ENCODE results near the gene LRRC27.

LRRC27 gene

DNA sequence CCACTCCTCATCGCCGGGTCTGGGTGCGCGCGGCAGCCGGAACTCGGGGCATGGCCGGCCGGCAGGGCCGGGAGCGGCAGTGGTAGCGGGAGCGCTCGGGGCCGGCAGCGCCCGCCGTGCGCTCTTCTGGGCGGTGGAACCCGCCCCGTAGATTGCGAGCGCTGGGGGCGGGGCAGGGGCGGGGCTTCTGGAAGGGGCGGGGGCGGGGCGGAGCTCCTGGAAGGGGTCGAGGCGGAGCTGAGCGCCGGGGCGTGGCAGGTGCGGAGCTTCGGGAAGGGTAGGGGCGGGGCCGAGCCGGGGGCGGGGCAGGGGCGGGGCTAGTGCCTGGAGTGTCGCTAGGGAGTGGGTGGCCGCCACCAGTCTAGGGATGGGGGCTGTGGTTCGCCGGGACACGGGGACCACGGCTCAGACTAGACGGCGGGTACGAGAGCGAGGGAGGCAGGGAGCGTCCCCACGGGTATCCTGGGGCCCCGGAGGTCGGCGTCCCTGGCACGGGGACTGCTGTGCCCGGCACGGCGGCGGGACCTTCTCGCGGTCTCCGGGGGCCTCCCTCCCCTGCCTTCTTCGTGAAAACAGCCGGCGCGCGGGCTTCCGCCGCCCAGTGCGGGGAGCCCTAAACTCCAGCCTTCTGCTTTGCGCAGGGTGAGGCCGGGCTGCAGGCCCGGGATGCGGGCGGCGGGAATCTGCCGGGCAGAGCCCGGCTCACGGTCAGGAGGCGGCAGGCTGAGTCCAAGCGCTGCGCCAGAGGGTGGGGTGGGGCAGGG is 24.0 kb upstream of the LRRC27 start, which contains the start of gene STK32C:
Gene STK32C, minus strand, starts transcription at position 128 of the 764 bp plus-strand sequence. Its CDS starts 117 bp downstream, at position 11.
- WGBS (ENCODE audit: insufficient coverage): under 1% methylated on average over 52 of the region's 84 CpGs
- Histone ChIP-seq H3K9me3 (ENCODE audit: control extremely low read depth in 1 of 5, control insufficient read depth in 4 of 5, insufficient read depth in 2 of 5, low read depth in 1 of 5, low read length in 4 of 5) (no peaks in the 10 kb centered on the region), H3K27ac (ENCODE audit: insufficient read depth in 1 of 2, low read depth in 1 of 2, low read length in 2 of 2, poor library complexity in 1 of 2, severe bottlenecking in 2 of 2) (no peak within 1 kb of the TSS), H3K4me1 (ENCODE audit: control extremely low read depth in 1 of 4, control insufficient read depth in 4 of 4, insufficient read depth in 4 of 4, low read length in 3 of 4) (peaks cover 0 to 21% (median 20%) of the 10 kb centered on the region in 4 experiments), H3K27me3 (replicated peaks in 2 of 5; ENCODE audit: control insufficient read depth in 4 of 5, insufficient read depth in 5 of 5, low read length in 4 of 5) (peaks cover 0 to 16% (median 0%) of the 10 kb centered on the region in 5 experiments), H3K4me3 (ENCODE audit: control insufficient read depth in 1 of 7, extremely low read depth in 1 of 7, insufficient read depth in 4 of 7, low read depth in 2 of 7, low read length in 6 of 7) (peak within 1 kb of the TSS; percentile 58 to 85 (median 69)), H3K36me3 (ENCODE audit: control insufficient read depth in 4 of 4, insufficient read depth in 4 of 4, low read length in 3 of 4) (no peaks in the 10 kb centered on the region)
- CTCF ChIA-PET: no interaction called here
- DNase-seq: peak; percentile 86 to 91 (median 90)
- POLR2A ChIA-PET: no interaction called here

DNA sequence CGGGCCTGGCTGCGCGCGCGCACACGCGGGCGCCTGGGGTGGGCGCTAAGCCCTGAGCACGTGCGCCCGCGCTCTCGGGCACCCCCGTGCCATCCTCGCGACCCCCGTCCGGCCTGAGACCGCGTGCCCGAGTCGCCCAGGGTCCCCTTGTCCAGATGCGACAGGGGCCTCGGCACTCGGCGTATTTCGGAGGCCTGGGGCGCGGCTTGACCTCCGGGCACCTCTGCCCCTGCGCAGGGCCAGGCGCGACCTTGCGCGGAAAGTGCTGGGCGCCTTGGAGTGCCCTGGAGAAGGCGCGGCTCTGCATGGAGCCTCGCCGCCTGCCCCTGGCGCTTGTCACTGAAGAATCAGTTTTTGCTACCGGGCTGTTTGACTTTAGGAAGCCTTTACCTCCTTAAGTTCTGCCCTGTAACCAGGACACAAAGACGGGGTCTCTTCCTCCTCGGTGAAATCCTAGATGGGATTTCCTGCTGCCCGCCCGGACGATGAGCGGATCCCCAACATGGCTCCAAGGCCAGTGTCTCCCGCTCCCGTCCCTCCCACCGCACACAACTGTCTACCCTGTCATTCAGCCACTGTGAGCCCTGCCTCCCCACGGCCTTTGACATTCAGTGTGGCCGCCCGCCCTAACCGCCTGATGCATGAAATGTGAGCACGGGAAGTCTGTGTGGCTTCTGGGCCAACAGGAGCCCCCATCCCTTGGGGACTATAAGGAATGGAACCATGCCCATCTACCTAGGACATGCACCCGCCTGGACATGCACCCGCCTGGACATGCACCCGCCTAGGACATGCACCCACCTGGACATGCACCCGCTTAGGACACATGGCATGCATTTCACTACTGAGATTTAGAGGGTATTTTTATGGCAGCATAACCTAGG is 23.2 kb upstream of the LRRC27 start:
- Histone ChIP-seq H3K4me3 (ENCODE audit: control insufficient read depth in 1 of 7, extremely low read depth in 1 of 7, insufficient read depth in 4 of 7, low read depth in 2 of 7, low read length in 6 of 7) (peak overlapping the region; percentile 5 to 85 (median 69)), H3K9me3 (ENCODE audit: control extremely low read depth in 1 of 5, control insufficient read depth in 4 of 5, insufficient read depth in 2 of 5, low read depth in 1 of 5, low read length in 4 of 5) (peaks cover 0 to 1% (median 0%) of the 10 kb centered on the region in 5 experiments), H3K27me3 (replicated peaks in 2 of 5; ENCODE audit: control insufficient read depth in 4 of 5, insufficient read depth in 5 of 5, low read length in 4 of 5) (peaks cover 0 to 16% (median 0%) of the 10 kb centered on the region in 5 experiments), H3K4me1 (ENCODE audit: control extremely low read depth in 1 of 4, control insufficient read depth in 4 of 4, insufficient read depth in 4 of 4, low read length in 3 of 4) (peaks cover 0 to 21% (median 20%) of the 10 kb centered on the region in 4 experiments), H3K36me3 (ENCODE audit: control insufficient read depth in 4 of 4, insufficient read depth in 4 of 4, low read length in 3 of 4) (no peaks in the 10 kb centered on the region), H3K27ac (ENCODE audit: insufficient read depth in 1 of 2, low read depth in 1 of 2, low read length in 2 of 2, poor library complexity in 1 of 2, severe bottlenecking in 2 of 2) (no peak overlapping the region)
- DNase-seq: peak in 2 of 3 donors; percentile 22 to 23
- CTCF ChIA-PET: no interaction called here
- WGBS (ENCODE audit: insufficient coverage): 24% methylated on average over 57 of the region's 61 CpGs
- POLR2A ChIA-PET: no interaction called here

- no peak for DNase-seq
- Histone ChIP-seq H3K4me3 (ENCODE audit: control insufficient read depth in 1 of 7, extremely low read depth in 1 of 7, insufficient read depth in 4 of 7, low read depth in 2 of 7, low read length in 6 of 7) (no peak overlapping the region), H3K27me3 (replicated peaks in 2 of 5; ENCODE audit: control insufficient read depth in 4 of 5, insufficient read depth in 5 of 5, low read length in 4 of 5) (peaks cover 0 to 16% (median 0%) of the 10 kb centered on the region in 5 experiments), H3K9me3 (ENCODE audit: control extremely low read depth in 1 of 5, control insufficient read depth in 4 of 5, insufficient read depth in 2 of 5, low read depth in 1 of 5, low read length in 4 of 5) (peaks cover 0 to 7% (median 0%) of the 10 kb centered on the region in 5 experiments), H3K27ac (ENCODE audit: insufficient read depth in 1 of 2, low read depth in 1 of 2, low read length in 2 of 2, poor library complexity in 1 of 2, severe bottlenecking in 2 of 2) (no peak overlapping the region), H3K4me1 (ENCODE audit: control extremely low read depth in 1 of 4, control insufficient read depth in 4 of 4, insufficient read depth in 4 of 4, low read length in 3 of 4) (peaks cover 0 to 21% (median 20%) of the 10 kb centered on the region in 4 experiments), H3K36me3 (ENCODE audit: control insufficient read depth in 4 of 4, insufficient read depth in 4 of 4, low read length in 3 of 4) (no peaks in the 10 kb centered on the region)
- ChIA-PET CTCF (interaction anchor here (1.2 kb wide), 1 partner anchor 83 kb away, joined by 3 read pairs; no protein-coding TSS in a partner anchor), POLR2A (no interaction called here)
- 97% methylated on average over 7 of the region's 12 CpGs for WGBS (ENCODE audit: insufficient coverage)
These were observed 22.5 kb upstream of the LRRC27 start for GRCh38 chr10:132309471-132309865.

DNA sequence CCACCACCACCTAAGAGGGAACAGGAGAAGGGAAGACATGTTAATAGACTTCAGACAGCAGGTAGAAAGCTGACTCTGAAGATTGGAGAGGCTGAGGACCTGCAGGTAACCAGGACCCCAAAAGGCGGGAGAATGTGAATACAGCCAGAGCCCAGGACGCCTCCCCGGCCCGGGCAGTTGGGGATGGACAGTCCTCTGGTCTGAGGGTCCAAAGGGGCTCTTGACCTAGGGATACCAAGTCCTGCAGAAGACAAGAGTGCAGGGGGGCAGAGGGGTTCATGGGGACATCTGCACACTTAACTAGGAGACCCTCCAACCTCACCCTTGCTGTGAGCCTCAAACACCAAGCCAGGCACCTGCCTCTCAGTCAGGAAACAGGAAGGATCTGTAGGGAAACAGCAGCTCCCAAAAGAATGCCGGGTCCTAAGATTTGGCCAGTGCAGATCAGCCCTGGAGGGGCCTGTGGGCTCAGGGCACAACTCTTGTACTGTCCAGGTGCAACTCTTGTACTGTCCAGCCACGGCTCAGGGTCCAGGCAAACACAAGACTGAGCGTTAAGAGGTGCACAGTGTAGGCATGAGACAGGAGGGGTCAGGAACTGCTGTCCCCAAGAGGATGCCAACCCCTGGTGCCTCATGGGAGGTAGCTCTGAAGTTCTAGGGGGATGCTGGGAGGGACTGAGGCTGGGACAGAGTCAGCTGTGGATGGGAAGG is 22.0 kb upstream of the LRRC27 start:
- no peak for DNase-seq
- 92% methylated on average over 6 of the region's 7 CpGs for WGBS (ENCODE audit: insufficient coverage)
- H3K9me3 ChIP-seq (ENCODE audit: control extremely low read depth in 1 of 5, control insufficient read depth in 4 of 5, insufficient read depth in 2 of 5, low read depth in 1 of 5, low read length in 4 of 5): peaks cover 0 to 7% (median 0%) of the 10 kb centered on the region in 5 experiments
- H3K27me3 ChIP-seq (replicated peaks in 2 of 5; ENCODE audit: control insufficient read depth in 4 of 5, insufficient read depth in 5 of 5, low read length in 4 of 5): peaks cover 0 to 16% (median 0%) of the 10 kb centered on the region in 5 experiments
- H3K4me3 ChIP-seq (ENCODE audit: control insufficient read depth in 1 of 7, extremely low read depth in 1 of 7, insufficient read depth in 4 of 7, low read depth in 2 of 7, low read length in 6 of 7): no peak overlapping the region
- H3K27ac ChIP-seq (ENCODE audit: insufficient read depth in 1 of 2, low read depth in 1 of 2, low read length in 2 of 2, poor library complexity in 1 of 2, severe bottlenecking in 2 of 2): no peak overlapping the region
- H3K4me1 ChIP-seq (ENCODE audit: control extremely low read depth in 1 of 4, control insufficient read depth in 4 of 4, insufficient read depth in 4 of 4, low read length in 3 of 4): peaks cover 0 to 21% (median 20%) of the 10 kb centered on the region in 4 experiments
- CTCF ChIA-PET: interaction anchor here (1.2 kb wide), 1 partner anchor 84 kb away, joined by 3 read pairs; no protein-coding TSS in a partner anchor
- POLR2A ChIA-PET: no interaction called here
- H3K36me3 ChIP-seq (ENCODE audit: control insufficient read depth in 4 of 4, insufficient read depth in 4 of 4, low read length in 3 of 4): no peaks in the 10 kb centered on the region

DNA sequence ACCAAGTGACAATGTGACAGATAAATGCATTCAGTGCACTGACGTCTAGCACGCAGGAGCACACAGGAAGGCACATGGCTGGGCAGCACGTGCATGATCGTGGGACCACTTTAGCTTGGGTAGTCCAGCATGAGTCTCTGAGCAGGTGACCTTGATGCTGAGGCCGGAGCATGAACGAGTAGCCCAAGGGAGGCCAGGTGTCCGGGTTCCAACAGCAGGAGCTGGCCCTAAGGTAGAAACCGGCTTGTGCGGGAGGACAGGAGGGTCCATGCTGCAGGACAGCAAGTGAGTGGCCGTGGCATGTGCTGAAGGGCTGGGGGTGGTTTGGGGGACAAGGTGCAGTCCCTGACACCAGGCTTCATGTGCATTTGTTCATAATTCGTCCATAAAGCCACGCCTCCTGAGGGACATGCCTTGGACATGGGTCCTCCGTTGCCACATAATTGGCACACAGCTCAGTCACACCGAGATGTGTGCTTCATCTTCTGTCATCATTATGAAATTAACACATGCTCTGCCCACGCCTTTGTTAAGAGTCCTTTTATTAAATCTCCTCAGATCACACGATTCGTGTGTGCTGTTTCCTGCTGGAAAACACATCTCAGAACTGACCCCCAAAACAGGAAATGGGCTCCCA is 21.2 kb upstream of the LRRC27 start:
- WGBS (ENCODE audit: insufficient coverage): 95% methylated on average over 17 of the region's 17 CpGs
- DNase-seq: no peak

GRCh38 chr10:132311338-132311939 is 20.6 kb upstream of the LRRC27 start:
- 89% methylated on average over 18 of the region's 18 CpGs for WGBS (ENCODE audit: insufficient coverage)
- H3K4me3 ChIP-seq (ENCODE audit: control insufficient read depth in 1 of 7, extremely low read depth in 1 of 7, insufficient read depth in 4 of 7, low read depth in 2 of 7, low read length in 6 of 7): no peak overlapping the region
- no peak overlapping the region for H3K27ac ChIP-seq (ENCODE audit: insufficient read depth in 1 of 2, low read depth in 1 of 2, low read length in 2 of 2, poor library complexity in 1 of 2, severe bottlenecking in 2 of 2)
- peaks cover 0 to 7% (median 0%) of the 10 kb centered on the region in 5 experiments for H3K9me3 ChIP-seq (ENCODE audit: control extremely low read depth in 1 of 5, control insufficient read depth in 4 of 5, insufficient read depth in 2 of 5, low read depth in 1 of 5, low read length in 4 of 5)
- ChIA-PET CTCF (no interaction called here), POLR2A (no interaction called here)
- no peaks in the 10 kb centered on the region for H3K36me3 ChIP-seq (ENCODE audit: control insufficient read depth in 4 of 4, insufficient read depth in 4 of 4, low read length in 3 of 4)
- H3K4me1 ChIP-seq (ENCODE audit: control extremely low read depth in 1 of 4, control insufficient read depth in 4 of 4, insufficient read depth in 4 of 4, low read length in 3 of 4): peaks cover 0 to 21% (median 20%) of the 10 kb centered on the region in 4 experiments
- DNase-seq: no peak
- peaks cover 0 to 16% (median 0%) of the 10 kb centered on the region in 5 experiments for H3K27me3 ChIP-seq (replicated peaks in 2 of 5; ENCODE audit: control insufficient read depth in 4 of 5, insufficient read depth in 5 of 5, low read length in 4 of 5)

More for the DNA sequence above, 21.2 kb upstream of the LRRC27 start:
- Histone ChIP-seq H3K9me3 (ENCODE audit: control extremely low read depth in 1 of 5, control insufficient read depth in 4 of 5, insufficient read depth in 2 of 5, low read depth in 1 of 5, low read length in 4 of 5) (peaks cover 0 to 7% (median 0%) of the 10 kb centered on the region in 5 experiments), H3K4me3 (ENCODE audit: control insufficient read depth in 1 of 7, extremely low read depth in 1 of 7, insufficient read depth in 4 of 7, low read depth in 2 of 7, low read length in 6 of 7) (no peak overlapping the region), H3K36me3 (ENCODE audit: control insufficient read depth in 4 of 4, insufficient read depth in 4 of 4, low read length in 3 of 4) (no peaks in the 10 kb centered on the region), H3K27me3 (replicated peaks in 2 of 5; ENCODE audit: control insufficient read depth in 4 of 5, insufficient read depth in 5 of 5, low read length in 4 of 5) (peaks cover 0 to 16% (median 0%) of the 10 kb centered on the region in 5 experiments), H3K27ac (ENCODE audit: insufficient read depth in 1 of 2, low read depth in 1 of 2, low read length in 2 of 2, poor library complexity in 1 of 2, severe bottlenecking in 2 of 2) (no peak overlapping the region), H3K4me1 (ENCODE audit: control extremely low read depth in 1 of 4, control insufficient read depth in 4 of 4, insufficient read depth in 4 of 4, low read length in 3 of 4) (peaks cover 0 to 21% (median 20%) of the 10 kb centered on the region in 4 experiments)
- POLR2A ChIA-PET: no interaction called here
- CTCF ChIA-PET: interaction anchor here (1.2 kb wide), 1 partner anchor 84 kb away, joined by 3 read pairs; no protein-coding TSS in a partner anchor
